K562 treated with DMSO at 1 percent for 4 hours (cell line): ENCODE results near the gene FAM193B. TPM values are rescaled to one million over a fixed set of nuclear protein-coding genes. Genes with fewer than 3 reads are reported as not detected.

ENCODE experiments used
- total RNA-seq: library from RNA; unstranded; fragments of 300-600 nt; gene quantifications from 2 replicates; pipeline ENCODE4 v1.2.3, GENCODE V29; 2022; ENCODE audit not compliant: insufficient read depth

Gene FAM193B
- 20.5 and 32.3 TPM in 2 replicates for total RNA-seq

GRCh38 chr5:177554474-177555111, at the start of gene FAM193B:
TSS of gene FAM193B (minus strand) at chr5:177554563. CDS start at chr5:177554458, 105 bp downstream.

GRCh38 chr5:177599731-177600507, 45.6 kb upstream of the FAM193B start, which contains the start of gene B4GALT7:
TSS of gene B4GALT7 (plus strand) at chr5:177600132. CDS start at chr5:177600211, 79 bp downstream.

GRCh38 chr5:177592010-177592834, 37.9 kb upstream of the FAM193B start, which contains the start of gene TMED9:
TSS of gene TMED9 (plus strand) at chr5:177592203. CDS start at chr5:177592215, 12 bp downstream.

GRCh38 chr5:177516601-177517568, 37.5 kb downstream of the FAM193B start, which contains the start of gene DDX41:
TSS of gene DDX41 (minus strand) at chr5:177516961. CDS start at chr5:177516945, 16 bp downstream.

GRCh38 chr5:177509381-177509951, 44.9 kb downstream of the FAM193B start, which contains the start of gene DOK3:
TSS of gene DOK3 (minus strand) at chr5:177509826. CDS start at chr5:177509540, 286 bp downstream.

GRCh38 chr5:177497292-177498012, 56.9 kb downstream of the FAM193B start, which contains the start of gene PDLIM7:
TSS of gene PDLIM7 (minus strand) at chr5:177497604. CDS start at chr5:177496512, 1,092 bp downstream.

GRCh38 chr5:177473443-177474001, 80.8 kb downstream of the FAM193B start, which contains the start of gene DBN1:
TSS of gene DBN1 (minus strand) at chr5:177473634. CDS start at chr5:177473521, 113 bp downstream.

Other genes with a start within 250 kb of the FAM193B start
- 21.6 and 36.2 TPM in 2 replicates for gene MXD3, start 242.7 kb downstream of the FAM193B start, total RNA-seq
- 298 and 335 TPM in 2 replicates for gene LMAN2, start 202.9 kb downstream of the FAM193B start, total RNA-seq
- 55.1 and 60.6 TPM in 2 replicates for gene RGS14, start 196.6 kb downstream of the FAM193B start, total RNA-seq
- gene SLC34A1, start 170.1 kb downstream of the FAM193B start, total RNA-seq: not detected in 2 replicates
- gene PFN3, start 153.9 kb downstream of the FAM193B start, total RNA-seq: not detected in 2 replicates
- gene F12, start 145.0 kb downstream of the FAM193B start, total RNA-seq: 12.2 and 12.7 TPM in 2 replicates
- gene GRK6, start 127.9 kb downstream of the FAM193B start, total RNA-seq: 65.2 and 66.7 TPM in 2 replicates
- gene PRR7, start 107.7 kb downstream of the FAM193B start, total RNA-seq: 8.7 and 12.3 TPM in 2 replicates
- 42.5 and 57.4 TPM in 2 replicates for gene DBN1, start 80.9 kb downstream of the FAM193B start, total RNA-seq
- gene PDLIM7, start 57.0 kb downstream of the FAM193B start, total RNA-seq: 109 and 111 TPM in 2 replicates
- 17.6 and 19.9 TPM in 2 replicates for gene DOK3, start 44.7 kb downstream of the FAM193B start, total RNA-seq
- 102 and 110 TPM in 2 replicates for gene DDX41, start 37.6 kb downstream of the FAM193B start, total RNA-seq
- gene TMED9, start 37.6 kb upstream of the FAM193B start, total RNA-seq: 353 and 384 TPM in 2 replicates
- 15.8 and 16.2 TPM in 2 replicates for gene B4GALT7, start 45.6 kb upstream of the FAM193B start, total RNA-seq
- not detected in 2 replicates for gene FAM153A, start 228.3 kb upstream of the FAM193B start, total RNA-seq